ENCODE data around the gene CCDC88B.

The CCDC88B gene

DNA sequence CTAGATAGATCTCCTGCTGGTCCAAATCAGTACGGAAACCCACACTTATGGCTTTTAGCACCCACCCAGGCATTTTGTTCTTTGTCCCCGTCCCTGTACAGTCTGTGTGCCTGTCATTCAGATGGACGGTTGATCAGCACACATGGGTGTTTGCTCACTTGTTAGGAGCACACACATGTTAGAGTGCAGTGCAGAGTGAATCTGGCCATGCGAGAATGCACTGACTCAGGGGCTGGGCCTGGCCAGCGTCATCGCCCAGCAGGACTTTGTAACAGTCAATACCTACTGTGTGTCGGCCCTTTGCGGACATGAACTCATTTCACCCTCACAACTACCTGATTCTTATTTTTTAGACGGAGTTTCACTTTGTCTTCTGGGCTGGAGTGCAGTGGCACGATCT is 22.3 kb downstream of the CCDC88B start:
- no peak for DNase-seq (ENCODE audit: low read depth)

DNA sequence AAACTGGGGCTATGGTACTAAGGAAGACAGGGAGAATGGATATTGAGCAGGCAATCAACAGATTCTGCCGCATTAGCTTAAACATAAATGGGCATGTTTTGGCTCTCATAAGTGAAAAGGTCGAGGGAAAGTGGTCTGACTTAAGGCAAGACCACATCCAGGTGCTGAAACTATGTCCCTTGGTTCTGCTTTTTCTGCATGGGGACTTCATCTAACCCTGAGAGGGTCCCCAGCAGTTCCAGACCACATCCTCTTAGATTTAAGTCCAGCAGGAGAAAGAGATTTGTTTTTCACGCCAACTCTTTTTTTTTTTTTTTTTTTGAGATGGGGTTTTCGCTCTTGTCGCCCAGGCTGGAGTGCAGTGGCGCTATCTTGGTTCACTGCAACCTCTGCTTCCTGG is 24.4 kb downstream of the CCDC88B start:
- no peak for DNase-seq (ENCODE audit: low read depth)

GRCh38 chr11:64364911-64365310 is 24.9 kb downstream of the CCDC88B start:
- DNase-seq (ENCODE audit: low read depth) = no peak

DNA sequence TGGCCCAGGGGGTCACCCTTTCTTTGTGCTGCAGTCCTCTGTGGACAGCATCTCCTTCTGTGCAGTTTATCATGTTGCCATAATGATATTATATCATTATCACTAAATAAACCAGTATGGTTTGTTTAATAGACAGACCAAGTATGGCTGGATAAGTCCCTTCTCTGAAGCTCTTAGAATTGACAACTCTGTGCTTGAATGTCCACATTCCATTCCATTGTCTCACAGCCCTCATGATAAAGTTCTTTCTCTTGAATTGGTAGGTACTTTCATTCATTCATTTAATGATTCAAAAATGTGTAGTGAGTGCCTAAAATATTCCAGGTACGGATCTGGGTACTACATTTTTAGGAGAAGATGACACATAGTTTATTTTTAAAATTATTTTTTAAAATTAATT is 26.7 kb downstream of the CCDC88B start:
- no peak for DNase-seq (ENCODE audit: low read depth)

GRCh38 chr11:64367931-64368672 is 28.1 kb downstream of the CCDC88B start:
- DNase-seq (ENCODE audit: low read depth) = no peak

DNA sequence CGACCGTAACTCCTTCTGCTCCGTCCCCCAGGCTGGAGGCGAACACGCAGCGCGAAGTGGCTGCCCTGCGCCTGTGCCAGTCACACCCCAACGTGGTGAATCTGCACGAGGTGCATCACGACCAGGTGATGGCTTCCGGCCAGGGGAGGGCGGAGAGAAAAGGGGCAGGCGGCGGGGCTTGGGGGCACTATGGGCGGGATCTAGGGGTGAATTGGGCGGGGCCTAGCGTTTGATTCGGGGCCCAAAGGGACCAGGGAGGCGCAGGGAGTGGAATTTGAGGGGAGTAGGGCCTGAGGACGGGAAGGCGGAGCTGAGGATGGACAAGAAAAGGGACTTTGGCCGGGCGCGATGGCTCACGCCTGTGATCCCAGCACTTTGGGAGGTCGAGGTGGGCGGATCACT is 28.7 kb downstream of the CCDC88B start:
- DNase-seq (ENCODE audit: low read depth) = no peak

- DNase-seq (ENCODE audit: low read depth) = no peak
These were observed 29.7 kb downstream of the CCDC88B start for GRCh38 chr11:64369440-64370421.

DNA sequence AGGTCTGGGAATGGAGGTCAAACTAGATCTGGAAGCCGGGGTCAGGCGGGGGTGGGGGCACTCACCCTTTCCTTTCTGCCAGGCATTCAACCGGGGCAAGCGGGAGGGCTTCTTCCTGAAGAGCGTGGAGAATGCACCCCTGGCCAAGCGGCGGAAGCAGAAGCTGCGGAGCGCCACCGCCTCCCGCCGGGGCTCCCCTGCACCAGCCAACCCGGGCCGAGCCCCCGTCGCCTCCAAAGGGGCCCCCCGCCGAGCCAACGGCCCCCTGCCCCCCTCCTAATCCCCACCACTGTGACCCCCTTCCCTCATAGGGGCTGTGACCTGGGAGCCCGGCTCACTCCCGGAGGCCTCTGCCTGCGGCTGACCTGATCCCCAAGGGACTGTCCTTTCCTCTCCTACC is 31.2 kb downstream of the CCDC88B start:
- DNase-seq (ENCODE audit: low read depth) = no peak

- no peak for DNase-seq (ENCODE audit: low read depth)
These were observed 32.0 kb downstream of the CCDC88B start for GRCh38 chr11:64372021-64372420.

- DNase-seq (ENCODE audit: low read depth) = no peak
These were observed 33.0 kb downstream of the CCDC88B start for GRCh38 chr11:64372802-64373597.

DNA sequence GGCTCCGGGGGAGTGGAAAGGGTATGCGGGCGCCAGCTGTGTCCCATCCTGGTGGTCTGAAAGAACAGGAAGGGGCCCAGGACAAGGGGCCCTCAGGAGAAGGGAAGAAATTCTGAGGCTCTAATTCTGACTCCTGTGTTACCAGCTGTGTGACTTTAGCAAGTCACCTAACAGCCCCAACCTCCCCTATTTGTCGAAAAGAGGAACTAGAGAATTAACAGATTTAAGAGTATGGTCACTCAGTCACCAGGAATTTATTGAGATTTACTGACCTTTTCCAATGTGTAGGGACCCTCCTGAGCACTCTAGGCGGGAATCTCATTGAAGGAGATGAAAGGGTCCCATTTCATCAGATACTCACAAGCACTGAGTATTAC is 33.6 kb downstream of the CCDC88B start:
- DNase-seq (ENCODE audit: low read depth) = no peak

- no peak for DNase-seq (ENCODE audit: low read depth)
These were observed 36.1 kb downstream of the CCDC88B start for GRCh38 chr11:64376071-64376470.

GRCh38 chr11:64378335-64378880 is 38.4 kb downstream of the CCDC88B start:
- no peak for DNase-seq (ENCODE audit: low read depth)

DNA sequence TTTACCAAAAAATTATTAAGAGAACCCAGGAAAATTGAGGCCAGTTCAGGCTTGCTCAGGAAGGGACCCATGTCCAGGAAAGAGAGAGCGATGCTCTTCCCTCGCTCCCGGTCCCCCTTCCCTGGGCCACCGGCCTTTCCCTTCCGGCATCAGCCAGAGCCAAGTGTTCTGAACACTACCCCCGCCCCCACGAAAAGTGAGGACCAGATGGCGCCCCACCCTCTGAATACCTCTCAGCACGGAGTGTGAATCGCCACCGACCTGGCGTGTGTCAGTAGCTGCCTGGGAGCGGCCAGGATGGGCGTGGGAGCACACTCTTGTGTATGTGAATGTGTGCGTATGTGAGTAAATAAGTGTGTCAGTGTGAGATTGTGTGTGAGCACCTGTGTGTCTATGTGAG is 39.2 kb downstream of the CCDC88B start:
- no peak for DNase-seq (ENCODE audit: low read depth)

- DNase-seq (ENCODE audit: low read depth) = no peak
These were observed 40.1 kb downstream of the CCDC88B start for GRCh38 chr11:64379817-64380709.

- no peak for DNase-seq (ENCODE audit: low read depth)
These were observed 41.3 kb downstream of the CCDC88B start for GRCh38 chr11:64381350-64381749.

- DNase-seq (ENCODE audit: low read depth) = no peak
These were observed 42.0 kb downstream of the CCDC88B start for GRCh38 chr11:64382047-64382446.

- no peak for DNase-seq (ENCODE audit: low read depth)
These were observed 42.6 kb downstream of the CCDC88B start for GRCh38 chr11:64382586-64382985.

DNA sequence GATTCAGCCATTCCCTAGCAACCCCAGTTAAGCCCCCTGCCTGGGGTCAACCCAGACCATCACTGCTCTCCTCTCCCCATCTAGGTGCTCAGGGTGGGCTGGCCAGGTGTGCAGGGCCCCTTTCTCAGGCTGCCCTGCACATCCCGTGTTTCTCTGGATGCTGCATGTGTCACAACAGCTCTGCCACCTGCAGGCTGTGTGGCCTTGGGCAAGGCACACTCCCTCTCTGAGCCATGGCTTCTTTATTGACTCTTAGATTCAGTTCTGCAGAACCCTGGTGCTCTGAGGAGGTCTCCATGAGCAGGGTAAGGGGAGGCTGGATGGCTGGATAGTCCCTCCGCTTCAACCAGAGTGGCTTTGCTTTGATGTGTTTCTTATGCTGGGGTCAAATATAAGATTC is 43.6 kb downstream of the CCDC88B start:
- no peak for DNase-seq (ENCODE audit: low read depth)

- DNase-seq (ENCODE audit: low read depth) = no peak
These were observed 44.2 kb downstream of the CCDC88B start for GRCh38 chr11:64384028-64384737.
